Lower lobe of right lung (tissue), 2 donors: Measurements from ENCODE around the gene ZMPSTE24. TPM values are rescaled to one million over a fixed set of nuclear protein-coding genes. Genes with fewer than 3 reads are reported as not detected.

Experiments used
- ATAC-seq, 2 donors: fragments of 200-7000 bp; cut with Tn5 transposase; one replicate each; pipeline ENCODE4 v1.9.1; 2020 to 2022; ENCODE audit warnings: mild to moderate bottlenecking in 2 of 2, moderate library complexity in 2 of 2
- DNase-seq: peaks from one replicate; pipeline ENCODE4 v3.0.0-alpha.2; 2020
- H3K27ac ChIP-seq: fragments of 200-600 bp; one replicate; pipeline ENCODE4 v1.8.0; 2022
- H3K27me3 ChIP-seq: fragments of 200-600 bp; one replicate; pipeline ENCODE4 v1.8.0; 2022; ENCODE audit warnings: low read depth
- H3K36me3 ChIP-seq: fragments of 200-600 bp; one replicate; pipeline ENCODE4 v1.8.0; 2022; ENCODE audit warnings: mild to moderate bottlenecking
- H3K4me1 ChIP-seq: fragments of 200-600 bp; one replicate; pipeline ENCODE4 v1.8.0; 2022
- H3K4me3 ChIP-seq: fragments of 200-600 bp; one replicate; pipeline ENCODE4 v1.8.0; 2022; ENCODE audit warnings: mild to moderate bottlenecking
- H3K9me3 ChIP-seq: fragments of 200-600 bp; one replicate; pipeline ENCODE4 v1.8.0; 2022
- intact Hi-C: fragments of 100-400 bp; cut with DNase I; formaldehyde crosslinking; loops from one replicate; pipeline ENCODE4 v1.11.0; 2022
- total RNA-seq: library from RNA; stranded (reverse); fragmentation: NEBNext Ultra II Directional; extraction: Animal tissue kit (Norgen Biotek cat#: 25700); gene quantifications from one replicate; pipeline ENCODE4 v1.2.1, GENCODE V29; 2021
- TF ChIP-seq, protein P1 (sequence below): fragments of 200-600 bp; IDR thresholded peaks from one replicate; pipeline ENCODE4 v1.8.0; 2022; ENCODE audit warnings: antibody characterized with exemption, mild to moderate bottlenecking
- donor health status: DM: no; HTN: yes; CAD: no; lungs with severe emphysema.

The ZMPSTE24 gene
- total RNA-seq, 1 donor from 2014 or later: 42.5 TPM

DNA sequence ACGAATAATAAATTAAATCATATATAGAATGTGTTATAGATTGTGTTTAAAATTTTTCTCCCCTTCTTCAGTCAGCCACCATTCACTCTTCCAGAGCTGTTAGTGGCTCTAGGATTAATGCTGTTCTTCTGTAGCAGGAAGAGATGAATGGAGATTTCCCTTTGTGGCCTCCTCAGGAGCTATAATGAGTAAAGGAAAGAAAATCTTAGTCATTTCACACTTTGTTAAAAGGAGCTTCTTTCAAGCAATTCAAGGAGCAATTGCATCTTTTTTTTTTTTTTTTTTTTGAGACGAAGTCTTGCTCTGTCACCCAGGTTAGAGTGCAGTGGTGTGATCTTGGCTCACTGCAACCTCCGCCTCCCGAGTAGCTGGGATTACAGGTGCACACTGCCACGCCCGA is 34.0 kb upstream of the ZMPSTE24 start:
- DNase-seq (no peak), ATAC-seq (no peak)
- H3K27ac ChIP-seq: no peak overlapping the region
- no peaks in the 10 kb centered on the region for H3K9me3 ChIP-seq
- intact Hi-C loops: no loop called here
- no peaks in the 10 kb centered on the region for H3K4me1 ChIP-seq
- no peak overlapping the region for H3K4me3 ChIP-seq
- H3K36me3 ChIP-seq: peaks cover 40% of the 10 kb centered on the region
- TF ChIP-seq, protein P1, sequence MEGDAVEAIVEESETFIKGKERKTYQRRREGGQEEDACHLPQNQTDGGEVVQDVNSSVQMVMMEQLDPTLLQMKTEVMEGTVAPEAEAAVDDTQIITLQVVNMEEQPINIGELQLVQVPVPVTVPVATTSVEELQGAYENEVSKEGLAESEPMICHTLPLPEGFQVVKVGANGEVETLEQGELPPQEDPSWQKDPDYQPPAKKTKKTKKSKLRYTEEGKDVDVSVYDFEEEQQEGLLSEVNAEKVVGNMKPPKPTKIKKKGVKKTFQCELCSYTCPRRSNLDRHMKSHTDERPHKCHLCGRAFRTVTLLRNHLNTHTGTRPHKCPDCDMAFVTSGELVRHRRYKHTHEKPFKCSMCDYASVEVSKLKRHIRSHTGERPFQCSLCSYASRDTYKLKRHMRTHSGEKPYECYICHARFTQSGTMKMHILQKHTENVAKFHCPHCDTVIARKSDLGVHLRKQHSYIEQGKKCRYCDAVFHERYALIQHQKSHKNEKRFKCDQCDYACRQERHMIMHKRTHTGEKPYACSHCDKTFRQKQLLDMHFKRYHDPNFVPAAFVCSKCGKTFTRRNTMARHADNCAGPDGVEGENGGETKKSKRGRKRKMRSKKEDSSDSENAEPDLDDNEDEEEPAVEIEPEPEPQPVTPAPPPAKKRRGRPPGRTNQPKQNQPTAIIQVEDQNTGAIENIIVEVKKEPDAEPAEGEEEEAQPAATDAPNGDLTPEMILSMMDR: no peak
- H3K27me3 ChIP-seq: no peaks in the 10 kb centered on the region

DNA sequence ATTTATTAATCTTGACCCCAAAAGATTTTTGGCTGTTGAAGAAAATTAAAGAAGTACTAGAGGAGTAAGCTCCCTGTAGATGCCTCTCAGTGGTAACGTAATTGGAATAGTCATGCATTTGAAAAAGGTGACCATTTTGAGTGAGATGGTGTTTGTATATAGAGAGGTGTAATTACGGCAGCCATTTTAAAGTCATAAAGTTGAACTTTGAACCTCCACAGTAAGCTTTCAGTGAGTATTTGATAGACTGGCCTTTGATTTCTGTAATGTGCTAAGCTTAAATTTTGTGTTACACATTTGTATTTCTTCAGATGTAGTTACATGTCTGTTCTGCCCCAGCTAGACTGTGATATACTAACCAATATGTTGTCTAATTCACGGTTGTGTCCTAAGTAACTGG is 31.8 kb upstream of the ZMPSTE24 start:
- H3K36me3 ChIP-seq: peaks cover 59% of the 10 kb centered on the region
- intact Hi-C loops: no loop called here
- no peaks in the 10 kb centered on the region for H3K9me3 ChIP-seq
- TF ChIP-seq, protein P1: no peak
- DNase-seq (no peak), ATAC-seq (no peak)
- no peaks in the 10 kb centered on the region for H3K4me1 ChIP-seq
- H3K27ac ChIP-seq: no peak overlapping the region
- H3K27me3 ChIP-seq: no peaks in the 10 kb centered on the region
- H3K4me3 ChIP-seq: no peak overlapping the region

DNA sequence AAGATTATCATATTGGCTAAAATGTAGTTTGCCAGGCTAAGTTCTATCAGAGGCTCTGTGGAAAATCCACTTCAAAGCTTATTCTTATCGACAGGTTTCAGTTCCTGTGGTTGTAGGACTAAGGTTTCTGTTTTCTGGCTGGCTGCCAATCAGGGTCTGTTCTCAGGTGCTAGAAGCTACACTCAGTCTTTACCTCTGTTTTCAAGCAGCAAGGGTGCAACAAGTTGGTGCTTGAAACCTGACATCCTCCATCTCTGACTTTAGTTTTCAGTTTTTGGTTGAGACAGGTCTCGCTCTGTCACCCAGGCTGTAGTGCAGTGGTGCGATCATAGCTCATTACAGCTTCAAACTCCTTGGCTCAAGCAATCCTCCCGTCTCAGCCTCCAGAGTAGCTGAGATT is 25.6 kb upstream of the ZMPSTE24 start:
- TF ChIP-seq, protein P1: no peak
- ATAC-seq (no peak), DNase-seq (no peak)
- intact Hi-C loops: no loop called here
- Histone ChIP-seq H3K4me1 (no peaks in the 10 kb centered on the region), H3K9me3 (no peaks in the 10 kb centered on the region), H3K36me3 (peaks cover 85% of the 10 kb centered on the region), H3K27me3 (no peaks in the 10 kb centered on the region), H3K27ac (no peak overlapping the region), H3K4me3 (no peak overlapping the region)

DNA sequence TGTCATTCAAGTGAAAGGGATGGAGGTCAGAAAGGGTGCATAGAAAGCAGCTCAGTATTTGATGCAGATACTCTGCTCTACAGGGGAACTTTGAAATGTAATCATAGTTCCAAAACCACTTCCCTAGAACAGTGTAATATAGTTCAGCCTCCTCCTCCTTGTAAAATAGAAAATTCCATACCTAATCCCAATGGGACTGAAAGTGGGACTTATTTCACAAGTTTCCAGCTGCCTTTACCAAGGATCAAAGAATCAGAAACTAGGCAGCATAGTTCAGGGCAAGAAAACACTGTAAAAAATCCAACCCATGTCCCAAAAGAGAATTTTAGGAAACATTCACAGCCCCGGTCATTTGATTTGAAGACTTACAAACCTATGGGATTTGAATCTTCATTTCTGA is 18.4 kb upstream of the ZMPSTE24 start:
- Histone ChIP-seq H3K4me1 (no peaks in the 10 kb centered on the region), H3K36me3 (peaks cover 45% of the 10 kb centered on the region), H3K4me3 (no peak overlapping the region), H3K27me3 (no peaks in the 10 kb centered on the region), H3K9me3 (no peaks in the 10 kb centered on the region), H3K27ac (no peak overlapping the region)
- TF ChIP-seq, protein P1: no peak
- intact Hi-C loops: no loop called here
- ATAC-seq (no peak), DNase-seq (no peak)

DNA sequence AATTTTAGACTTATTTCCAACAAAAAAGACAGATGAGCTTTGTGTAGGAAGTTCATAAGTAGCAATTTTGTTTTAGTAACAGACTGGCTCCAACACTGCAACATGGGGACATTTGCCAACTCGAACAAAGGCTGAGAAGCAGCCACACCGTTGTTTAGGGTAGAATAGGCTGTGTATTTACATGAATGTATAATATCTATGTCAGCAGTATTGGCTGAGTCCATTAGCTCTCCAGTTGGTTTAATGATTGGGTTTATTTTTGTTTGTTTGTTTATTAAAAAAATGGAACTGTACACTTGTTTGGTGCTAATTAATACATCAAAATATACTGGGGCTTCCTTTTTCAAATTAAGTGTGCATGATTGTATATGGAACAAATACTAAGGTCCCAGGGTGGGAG is 17.6 kb upstream of the ZMPSTE24 start:
- DNase-seq (no peak), ATAC-seq (no peak)
- intact Hi-C loops: no loop called here
- Histone ChIP-seq H3K27me3 (no peaks in the 10 kb centered on the region), H3K36me3 (peaks cover 39% of the 10 kb centered on the region), H3K27ac (no peak overlapping the region), H3K4me3 (no peak overlapping the region), H3K9me3 (no peaks in the 10 kb centered on the region), H3K4me1 (no peaks in the 10 kb centered on the region)
- TF ChIP-seq, protein P1: no peak

DNA sequence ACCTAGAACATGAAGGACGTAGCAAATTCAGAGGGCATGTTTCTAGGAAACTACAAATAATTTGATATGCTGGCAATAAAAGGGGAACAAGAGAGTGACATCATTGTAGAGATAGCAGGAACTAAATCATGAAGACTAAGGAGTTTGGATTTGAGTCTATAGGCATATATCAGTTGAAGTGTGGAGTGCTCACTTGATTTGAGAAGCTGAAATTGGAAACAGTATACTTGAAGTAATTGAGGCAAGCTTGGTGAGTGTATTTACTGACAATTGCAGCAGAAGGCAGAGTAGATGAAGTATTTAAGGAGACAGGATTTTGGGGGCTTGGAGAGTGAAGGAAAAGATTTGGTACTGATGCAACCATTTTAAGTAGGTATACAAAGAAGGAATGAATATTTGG is 16.7 kb upstream of the ZMPSTE24 start:
- peak in 1 of 2 donors; percentile 38 for ATAC-seq
- H3K27ac ChIP-seq: no peak overlapping the region
- H3K27me3 ChIP-seq: no peaks in the 10 kb centered on the region
- no peak overlapping the region for H3K4me3 ChIP-seq
- DNase-seq: no peak
- peaks cover 29% of the 10 kb centered on the region for H3K36me3 ChIP-seq
- no peaks in the 10 kb centered on the region for H3K9me3 ChIP-seq
- intact Hi-C loops: no loop called here
- TF ChIP-seq, protein P1: no peak
- H3K4me1 ChIP-seq: no peaks in the 10 kb centered on the region
